HG03520 (cell line): ENCODE measurements around the gene TTBK2.

ENCODE experiments used
- ATAC-seq: cut with Tn5 transposase; IDR thresholded peaks from one replicate; pipeline ENCODE4 v1.9.1; 2021; ENCODE audit warnings: mild to moderate bottlenecking, moderate library complexity; ENCODE audit not compliant: unreplicated experiment

TTBK2 gene

GRCh38 chr15:42730135-42730534 is 190.4 kb downstream of the TTBK2 start:
- ATAC-seq: no peak

GRCh38 chr15:42729409-42729808 is 191.2 kb downstream of the TTBK2 start:
- ATAC-seq: no peak

GRCh38 chr15:42728972-42729371 is 191.6 kb downstream of the TTBK2 start:
- ATAC-seq: no peak

GRCh38 chr15:42728560-42728959 is 192.0 kb downstream of the TTBK2 start:
- ATAC-seq: no peak

GRCh38 chr15:42727750-42728381 is 192.7 kb downstream of the TTBK2 start:
- no peak for ATAC-seq

- no peak for ATAC-seq
Observed at GRCh38 chr15:42726114-42726513, 194.5 kb downstream of the TTBK2 start.

- ATAC-seq: no peak
Observed at GRCh38 chr15:42725331-42725903, 195.2 kb downstream of the TTBK2 start.

GRCh38 chr15:42724276-42724675 is 196.3 kb downstream of the TTBK2 start:
- no peak for ATAC-seq

GRCh38 chr15:42723068-42723467 is 197.5 kb downstream of the TTBK2 start:
- no peak for ATAC-seq

GRCh38 chr15:42721916-42722315 is 198.7 kb downstream of the TTBK2 start:
- ATAC-seq: no peak

GRCh38 chr15:42721016-42721415 is 199.6 kb downstream of the TTBK2 start:
- ATAC-seq: no peak

- no peak for ATAC-seq
Observed at GRCh38 chr15:42720071-42720470, 200.5 kb downstream of the TTBK2 start.

GRCh38 chr15:42719043-42719442 is 201.5 kb downstream of the TTBK2 start:
- no peak for ATAC-seq

GRCh38 chr15:42716626-42717025 is 204.0 kb downstream of the TTBK2 start:
- ATAC-seq: no peak

GRCh38 chr15:42716125-42716524 is 204.5 kb downstream of the TTBK2 start:
- ATAC-seq: no peak

- ATAC-seq: no peak
Observed at GRCh38 chr15:42712584-42712983, 208.0 kb downstream of the TTBK2 start.

GRCh38 chr15:42711746-42712145 is 208.8 kb downstream of the TTBK2 start:
- no peak for ATAC-seq

GRCh38 chr15:42710662-42711061 is 209.9 kb downstream of the TTBK2 start:
- ATAC-seq: no peak

GRCh38 chr15:42707873-42708544 is 212.6 kb downstream of the TTBK2 start:
- ATAC-seq: no peak

- no peak for ATAC-seq
Observed at GRCh38 chr15:42707068-42707467, 213.5 kb downstream of the TTBK2 start.

- no peak for ATAC-seq
Observed at GRCh38 chr15:42705336-42705735, 215.2 kb downstream of the TTBK2 start.

GRCh38 chr15:42704492-42704926 is 216.1 kb downstream of the TTBK2 start:
- no peak for ATAC-seq
